Tibial artery (tissue), 4 donors: ENCODE results near the gene UBE4B.
"Not testable (repeated sequence)": the region's sequence is repeated elsewhere in the genome, so short reads cannot be mapped to it uniquely, and the experiment has no call there.

Source experiments
- DNase-seq, 2 donors: peaks; one replicate each; pipeline ENCODE4 v3.0.0-alpha.2; 2019
- H3K27ac ChIP-seq, 2 donors: fragments of 200-600 bp; sonication (generic) in 1 of 2; 1 replicate in 1 of 2; 2 replicates in 1 of 2; pipeline ENCODE4 v1.5.1; 2018 to 2019; ENCODE audit warnings: mild to moderate bottlenecking in 1 of 2
- H3K27me3 ChIP-seq, 2 donors: fragments of 200-600 bp; sonication (generic) in 1 of 2; one replicate each; pipeline versions ENCODE4 v1.5.1 to v1.6.0; 2016 to 2019
- H3K36me3 ChIP-seq, 3 donors: fragments of 200-600 bp; sonication (generic) in 2 of 3; one replicate each; pipeline ENCODE4 v1.5.1; 2016 to 2019; ENCODE audit warnings: mild to moderate bottlenecking in 2 of 3
- H3K4me1 ChIP-seq, 4 donors: fragments of 200-600 bp; sonication (generic) in 2 of 4; 1 replicate in 3 of 4; 2 replicates in 1 of 4; pipeline ENCODE4 v1.5.1; 2016 to 2019
- H3K4me3 ChIP-seq, 2 donors: fragments of 200-600 bp; sonication (generic) in 1 of 2; 1 replicate in 1 of 2; 2 replicates in 1 of 2; pipeline ENCODE4 v1.5.1; 2018 to 2019; ENCODE audit warnings: mild to moderate bottlenecking in 2 of 2
- H3K9me3 ChIP-seq, 3 donors: fragments of 200-600 bp; sonication (generic) in 1 of 3; one replicate each; pipeline ENCODE4 v1.5.1; 2016 to 2019
- CTCF ChIP-seq, 2 experiments: fragments of 200-600 bp in 1 of 2; fragments of 450-650 bp in 1 of 2; IDR thresholded peaks; one replicate each; pipeline ENCODE4 v1.5.1; 2017 to 2019; ENCODE audit warnings: antibody characterized with exemption in 2 of 2, mild to moderate bottlenecking in 1 of 2, moderate library complexity in 1 of 2
- intact Hi-C: fragments of 100-400 bp; cut with DNase I; formaldehyde crosslinking; loops from one replicate; pipeline ENCODE4 v1.15.0; 2023; ENCODE audit warnings: low total_unique reads

Gene UBE4B

GRCh38 chr1:10007169-10007568 is 25.6 kb upstream of the UBE4B start:
- DNase-seq, result no peak
- Histone ChIP-seq H3K4me1 (no peaks in the 10 kb centered on the region), H3K27me3 (peaks cover 0 to 17% of the 10 kb centered on the region in 2 donors), H3K9me3 (no peaks in the 10 kb centered on the region), H3K27ac (no peak overlapping the region), H3K4me3 (no peak overlapping the region), H3K36me3 (peaks cover 0 to 3% (median 0%) of the 10 kb centered on the region in 3 donors)
- no peak for TF ChIP-seq CTCF (IDR thresholded peaks at IDR 0.05)
- intact Hi-C loops, result no loop called here

- Histone ChIP-seq H3K9me3 (no peaks in the 10 kb centered on the region), H3K36me3 (peaks cover 0 to 3% (median 0%) of the 10 kb centered on the region in 3 donors), H3K27ac (no peak overlapping the region), H3K4me3 (no peak overlapping the region), H3K27me3 (no peaks in the 10 kb centered on the region), H3K4me1 (peaks cover 0 to 15% (median 5%) of the 10 kb centered on the region in 4 donors)
- no peak for TF ChIP-seq CTCF (IDR thresholded peaks at IDR 0.05)
- intact Hi-C loops, result no loop called here
- no peak for DNase-seq
These were observed 18.7 kb upstream of the UBE4B start for GRCh38 chr1:10014016-10014415.

- no peak for DNase-seq
- no peak overlapping the region for H3K4me3 ChIP-seq
- H3K27ac ChIP-seq, result no peak overlapping the region
- H3K36me3 ChIP-seq, result no peaks in the 10 kb centered on the region
- peaks cover 0 to 15% (median 5%) of the 10 kb centered on the region in 4 donors for H3K4me1 ChIP-seq
- H3K27me3 ChIP-seq, result no peaks in the 10 kb centered on the region
- intact Hi-C loops, result no loop called here
- no peak for TF ChIP-seq CTCF (IDR thresholded peaks at IDR 0.05)
- H3K9me3 ChIP-seq, result no peaks in the 10 kb centered on the region
These were observed 13.2 kb upstream of the UBE4B start for GRCh38 chr1:10019561-10019960.

- Histone ChIP-seq H3K36me3 (no peaks in the 10 kb centered on the region), H3K4me3 (no peak overlapping the region), H3K27me3 (no peaks in the 10 kb centered on the region), H3K27ac (no peak overlapping the region), H3K9me3 (no peaks in the 10 kb centered on the region), H3K4me1 (peaks cover 0 to 15% (median 5%) of the 10 kb centered on the region in 4 donors)
- intact Hi-C loops, result no loop called here
- DNase-seq, result no peak
- TF ChIP-seq CTCF (IDR thresholded peaks at IDR 0.05), result no peak
These were observed 12.7 kb upstream of the UBE4B start for GRCh38 chr1:10020086-10020485.

- H3K4me1 ChIP-seq, H3K36me3 ChIP-seq, H3K9me3 ChIP-seq, intact Hi-C loops, DNase-seq, H3K27ac ChIP-seq, H3K4me3 ChIP-seq, H3K27me3 ChIP-seq: not testable (repeated sequence)
These were observed 12.1 kb upstream of the UBE4B start for GRCh38 chr1:10020678-10021077.

GRCh38 chr1:10021992-10022391 is 10.8 kb upstream of the UBE4B start:
- H3K4me3 ChIP-seq, H3K27ac ChIP-seq, H3K4me1 ChIP-seq, H3K36me3 ChIP-seq, H3K9me3 ChIP-seq, intact Hi-C loops, DNase-seq, H3K27me3 ChIP-seq: not testable (repeated sequence)

- no peak for DNase-seq
- TF ChIP-seq CTCF (IDR thresholded peaks at IDR 0.05), result no peak
- no peak overlapping the region for H3K4me3 ChIP-seq
- H3K27ac ChIP-seq, result no peak overlapping the region
- intact Hi-C loops, result no loop called here
- H3K4me1 ChIP-seq, result no peaks in the 10 kb centered on the region
- H3K36me3 ChIP-seq, result no peaks in the 10 kb centered on the region
- H3K27me3 ChIP-seq, result no peaks in the 10 kb centered on the region
- H3K9me3 ChIP-seq, result no peaks in the 10 kb centered on the region
These were observed 10.1 kb upstream of the UBE4B start for GRCh38 chr1:10022656-10023055.
